H54 (cell line): Measurements from ENCODE around the gene PRPF6.
A peak's percentile ranks its signal among the peaks of the same experiment; 100 is the strongest.

Experiments
- DNase-seq: peaks from one replicate; pipeline ENCODE4 v3.0.0; 2011; ENCODE audit warnings: low spot score, mixed read lengths; ENCODE audit not compliant: insufficient read length
- FAIRE-seq: peaks from 3 replicates; lab custom pipeline; 2011; peaks lifted over from hg19 to GRCh38; lab: Jason Lieb, UNC
- POLR2A ChIP-seq: IDR thresholded peaks from 2 replicates; pipeline ENCODE4 v1.6.1; 2011; ENCODE audit warnings: low read depth, mild to moderate bottlenecking, low read length

The PRPF6 gene

DNA sequence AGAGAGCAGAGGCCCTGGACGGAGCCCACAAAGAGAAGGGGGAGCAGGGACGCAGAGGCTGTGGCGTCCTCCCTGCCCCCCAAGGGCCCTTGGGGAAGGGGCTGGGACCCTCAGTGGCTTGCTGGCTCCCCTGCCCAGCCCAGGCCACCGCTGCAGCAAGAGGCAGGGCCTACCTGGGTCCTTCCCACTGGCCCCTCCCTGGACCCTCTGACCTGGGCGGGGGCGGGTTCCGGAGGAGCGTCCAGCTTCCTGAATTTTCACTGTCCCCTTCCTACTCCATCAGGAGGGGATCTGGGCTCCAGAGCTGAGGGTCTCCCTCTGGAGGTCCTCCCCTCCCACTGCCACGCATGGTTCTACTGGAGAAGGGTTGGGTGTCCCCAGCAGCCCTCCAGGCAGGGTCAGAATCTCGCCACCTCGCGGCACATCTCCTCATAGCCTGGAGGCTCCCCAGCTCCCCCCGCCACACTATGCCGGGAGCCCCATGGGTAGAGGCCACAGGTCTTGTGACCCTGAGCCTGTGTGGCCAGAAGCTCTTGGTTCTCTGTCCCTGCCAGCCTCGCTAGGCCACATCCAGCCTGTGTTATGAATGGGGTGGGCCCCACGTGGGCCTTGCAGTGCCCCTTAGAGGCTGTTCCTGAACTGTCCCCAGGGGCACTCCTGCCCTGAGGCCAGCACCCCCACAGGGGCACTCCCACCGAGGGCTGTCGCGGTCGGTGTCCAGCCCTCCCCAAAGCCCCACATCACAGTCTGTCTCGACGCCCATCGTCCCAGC, 69.5 kb downstream of the PRPF6 start:
- no peak for TF ChIP-seq POLR2A
- no peak for DNase-seq
- FAIRE-seq: no peak

DNA sequence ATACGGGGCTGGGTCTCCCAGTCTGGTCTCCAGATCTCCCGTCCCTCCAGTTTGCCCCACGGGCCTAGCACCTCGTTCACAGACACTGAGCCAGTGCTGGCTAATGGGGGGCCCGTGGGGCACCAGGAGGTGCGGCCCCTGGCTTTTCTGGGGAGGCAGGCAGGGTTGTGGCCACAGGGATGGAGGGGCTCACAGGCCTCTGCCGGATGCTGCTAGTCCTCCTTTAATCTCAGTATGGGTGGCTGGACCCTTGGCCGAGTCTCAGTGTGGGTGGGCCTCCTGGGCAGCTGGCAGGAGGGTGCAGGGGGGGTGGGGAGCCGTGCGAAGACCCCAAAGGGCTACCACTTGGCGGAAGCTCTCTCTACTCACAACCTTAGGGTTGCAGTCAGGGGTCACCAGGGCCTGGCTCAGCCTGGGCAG, 70.1 kb downstream of the PRPF6 start:
- FAIRE-seq (no peak), DNase-seq (no peak)
- TF ChIP-seq POLR2A: no peak

DNA sequence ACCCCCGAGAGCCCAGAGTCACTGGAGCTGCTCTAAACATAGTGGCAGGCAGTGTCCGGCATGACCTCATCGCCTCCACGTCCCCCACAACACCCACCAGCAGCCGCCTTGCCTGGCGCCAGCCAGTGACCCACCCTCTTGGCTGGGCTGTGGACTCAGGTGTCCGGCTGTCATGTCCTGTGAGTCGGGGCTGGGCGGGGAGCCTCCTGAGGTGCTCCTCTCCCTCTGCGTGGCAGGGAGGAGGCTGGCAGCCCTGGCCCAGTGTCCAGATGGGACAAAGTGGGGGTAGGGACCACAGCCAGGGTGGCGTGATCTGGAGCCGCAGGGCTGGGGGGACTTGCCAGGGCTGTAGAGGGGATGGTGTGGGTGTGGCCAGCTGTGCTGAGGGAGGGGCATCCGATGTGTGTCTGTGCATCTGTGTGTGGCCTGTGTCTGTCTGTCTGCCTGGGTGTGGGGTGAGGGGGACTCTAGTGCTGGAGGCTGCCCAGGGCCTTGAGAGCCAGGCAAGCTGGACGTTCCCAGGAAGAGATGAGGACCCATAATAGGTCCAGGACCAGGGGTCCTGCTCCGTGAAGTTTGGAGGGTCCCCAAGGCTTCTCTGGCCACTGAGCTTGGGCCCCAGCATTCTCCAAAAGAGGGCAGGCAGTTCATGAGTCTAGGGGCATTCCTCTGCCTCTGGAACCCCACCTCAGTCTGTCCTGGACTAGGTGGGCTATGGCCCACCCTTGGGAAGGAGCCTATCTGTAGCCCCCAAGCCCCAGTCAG, 70.8 kb downstream of the PRPF6 start:
- TF ChIP-seq POLR2A: no peak
- DNase-seq: no peak
- FAIRE-seq: no peak

DNA sequence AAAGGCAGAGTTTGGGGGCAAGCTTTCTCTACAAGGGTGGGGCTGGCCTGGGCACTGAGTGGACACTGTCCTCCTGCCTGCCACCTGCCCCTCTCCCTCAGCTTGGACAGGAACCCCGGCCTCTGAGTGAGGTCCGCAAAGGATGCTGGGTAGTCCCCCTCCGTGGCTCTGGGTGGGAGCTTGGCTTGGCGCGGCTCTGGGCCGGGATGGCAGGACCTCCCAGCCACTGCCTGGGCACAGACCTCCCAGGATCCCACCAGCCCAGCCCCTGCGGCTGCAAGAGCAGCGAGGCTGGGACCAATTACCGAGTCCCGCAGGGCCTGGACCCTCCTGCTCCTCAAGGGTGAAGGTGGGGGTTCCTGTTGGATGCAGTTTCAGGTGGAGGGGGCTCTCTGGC, 71.4 kb downstream of the PRPF6 start:
- TF ChIP-seq POLR2A: no peak
- no peak for DNase-seq
- FAIRE-seq: no peak

DNA sequence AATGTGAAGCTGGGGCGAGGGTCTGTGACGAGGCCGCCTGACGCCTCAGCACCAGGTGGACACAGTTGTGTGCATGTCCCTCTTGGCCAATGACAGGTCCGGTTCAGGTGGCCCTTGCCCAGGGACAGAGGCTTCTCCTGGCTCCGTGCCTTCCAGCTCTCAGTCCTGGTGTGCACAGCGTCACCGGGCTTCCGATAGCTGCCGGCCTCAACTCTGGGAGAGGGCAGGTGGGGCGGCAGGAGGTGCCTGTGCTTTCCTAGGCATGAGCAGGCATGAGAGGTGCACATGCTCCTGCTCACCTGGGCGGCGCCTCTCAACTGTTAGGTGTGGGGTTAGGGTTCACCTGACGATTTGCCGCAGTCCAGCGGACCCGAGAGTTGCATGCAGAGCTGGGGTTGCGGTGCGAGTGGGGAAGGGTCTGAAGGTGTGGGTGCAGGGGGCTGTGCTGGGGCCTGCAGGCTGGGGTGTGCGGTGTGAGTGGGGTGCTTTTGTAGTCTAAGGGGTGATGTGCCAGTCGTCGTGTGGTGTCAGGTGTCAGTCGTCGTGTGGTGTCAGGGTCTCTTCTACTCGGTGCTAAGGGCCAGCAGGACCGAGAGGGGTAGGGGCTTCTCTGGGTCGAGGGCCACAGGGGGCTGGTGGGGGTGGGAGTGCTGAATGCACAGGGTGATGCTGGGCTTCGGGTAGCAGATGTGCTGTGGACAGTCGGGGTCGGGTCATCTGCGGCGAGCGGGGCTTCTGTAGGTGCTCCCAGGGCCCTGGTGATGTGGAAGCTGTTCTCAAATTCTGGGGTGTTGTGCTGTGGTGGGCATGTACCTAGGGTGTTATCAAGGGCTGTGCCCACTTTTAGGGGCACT, 72.3 kb downstream of the PRPF6 start:
- no peak for DNase-seq
- no peak for TF ChIP-seq POLR2A
- no peak for FAIRE-seq

DNA sequence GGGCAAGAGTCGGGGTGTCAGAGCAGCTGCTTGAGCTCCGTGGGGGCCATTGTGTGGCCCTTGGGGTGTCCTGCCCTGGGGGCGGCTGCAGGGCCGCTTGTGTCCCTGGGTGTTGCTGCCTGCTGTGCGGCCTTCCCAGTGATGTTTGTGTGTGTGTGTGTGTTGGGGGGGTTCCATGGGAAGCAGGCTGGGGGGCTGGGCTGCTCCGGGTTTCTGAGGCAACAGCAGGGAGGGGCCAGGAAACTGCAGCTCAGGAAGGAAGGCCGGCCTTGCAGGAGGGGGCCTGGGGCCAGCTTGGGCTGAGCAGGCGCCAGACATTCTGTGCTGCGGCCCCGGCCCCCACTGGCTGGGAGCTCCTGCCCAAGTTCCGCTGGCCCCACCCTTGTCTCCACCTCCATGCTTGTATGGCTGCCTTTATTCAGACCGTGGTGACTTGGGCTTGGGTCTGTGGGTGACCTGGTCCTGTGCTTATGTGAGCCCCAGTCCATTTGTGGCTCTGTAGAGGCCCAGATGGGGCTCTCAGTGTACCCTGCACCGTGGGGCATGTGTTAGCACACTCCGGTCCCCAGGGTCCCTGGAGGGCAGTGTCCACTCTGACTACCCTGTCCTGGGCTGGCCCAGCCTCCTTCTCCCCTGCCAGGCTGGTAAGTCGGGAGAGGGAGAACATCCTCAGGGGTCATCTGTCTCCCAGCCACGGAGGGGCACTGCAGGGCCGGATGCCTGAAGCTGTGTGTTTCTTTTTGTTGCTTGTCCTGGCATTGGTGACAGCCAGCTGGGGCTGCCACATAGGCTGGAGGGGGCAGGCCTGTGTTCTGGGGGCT, 73.1 kb downstream of the PRPF6 start:
- no peak for DNase-seq
- TF ChIP-seq POLR2A: no peak

DNA sequence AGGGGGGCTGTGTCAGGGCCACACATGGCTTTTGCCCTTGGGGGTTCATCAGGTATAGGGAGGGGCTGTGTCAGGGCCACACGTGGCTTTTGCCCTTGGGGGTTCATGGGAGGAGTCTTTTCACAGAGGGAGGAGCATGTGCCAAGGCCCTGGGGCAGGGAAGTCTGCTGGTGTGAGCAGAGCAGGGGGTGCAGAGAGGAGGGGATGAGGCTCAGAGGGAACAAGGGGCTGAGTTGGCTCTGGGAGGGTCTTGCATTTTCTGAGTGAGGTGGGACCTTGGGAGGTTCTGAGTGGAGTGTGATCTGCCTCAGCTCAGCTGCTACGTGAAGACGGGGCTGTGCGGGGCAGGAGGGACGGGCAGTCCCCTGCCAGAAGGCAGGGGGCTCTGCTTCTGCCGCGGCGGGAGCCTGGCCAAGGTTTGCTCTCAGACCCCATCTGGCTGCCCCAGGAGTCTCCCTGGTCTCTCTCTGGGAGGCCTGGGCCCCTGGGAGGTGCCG, 74.5 kb downstream of the PRPF6 start:
- no peak for TF ChIP-seq POLR2A
- FAIRE-seq (no peak), DNase-seq (no peak)

More for the DNA sequence above, 73.1 kb downstream of the PRPF6 start:
- no peak for FAIRE-seq

DNA sequence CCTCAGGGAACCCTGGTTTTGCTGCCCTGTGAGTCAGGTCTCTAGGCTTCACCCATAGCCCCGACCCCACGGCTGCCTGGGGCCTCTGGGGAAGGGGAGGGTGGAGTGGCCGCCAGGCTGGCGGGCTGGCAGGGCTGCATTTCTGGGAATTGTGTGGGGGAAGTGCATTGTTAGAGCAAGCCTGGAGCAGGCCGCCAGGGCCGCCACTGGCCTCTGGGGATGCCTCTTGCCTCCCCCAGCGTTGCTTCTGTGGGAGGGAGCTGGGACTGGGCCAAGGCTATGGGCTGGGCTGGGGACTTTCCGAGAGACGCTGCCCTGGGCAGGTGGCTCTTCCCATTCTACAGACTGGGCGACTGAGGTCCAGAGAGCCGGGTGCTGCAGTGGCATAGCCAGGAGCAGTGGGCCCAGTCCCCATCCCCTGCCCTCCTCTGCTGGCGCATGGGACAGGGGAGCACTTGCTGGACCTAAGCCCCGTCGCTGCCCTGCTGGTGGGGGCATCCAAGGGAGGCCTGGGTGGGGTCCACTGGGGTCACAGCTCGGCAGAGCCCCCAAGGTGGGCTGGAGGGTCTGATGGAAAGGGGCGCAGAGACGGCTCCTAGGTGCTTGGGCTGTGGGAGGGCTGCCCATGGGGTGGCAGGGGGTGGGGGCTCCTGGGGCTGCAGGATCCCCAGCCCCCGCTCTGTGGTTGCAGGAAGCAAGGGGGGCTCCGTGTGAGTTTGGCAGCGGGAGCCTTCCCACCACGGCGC, 75.1 kb downstream of the PRPF6 start:
- TF ChIP-seq POLR2A: no peak
- no peak for FAIRE-seq
- DNase-seq: no peak

DNA sequence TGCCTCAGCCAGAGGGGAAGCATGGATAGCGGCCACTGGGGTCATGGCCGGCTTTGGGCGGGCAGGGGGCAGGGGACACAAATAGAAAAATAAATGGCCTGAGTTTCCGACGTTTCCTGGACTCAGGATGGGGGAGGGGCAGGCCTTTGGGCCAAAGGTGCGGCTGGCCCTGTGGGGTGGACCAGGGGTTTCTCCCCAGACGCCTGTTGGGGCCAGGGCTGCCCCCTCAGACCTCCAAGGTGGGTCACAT, 75.6 kb downstream of the PRPF6 start:
- DNase-seq (no peak), FAIRE-seq (no peak)
- TF ChIP-seq POLR2A: no peak

DNA sequence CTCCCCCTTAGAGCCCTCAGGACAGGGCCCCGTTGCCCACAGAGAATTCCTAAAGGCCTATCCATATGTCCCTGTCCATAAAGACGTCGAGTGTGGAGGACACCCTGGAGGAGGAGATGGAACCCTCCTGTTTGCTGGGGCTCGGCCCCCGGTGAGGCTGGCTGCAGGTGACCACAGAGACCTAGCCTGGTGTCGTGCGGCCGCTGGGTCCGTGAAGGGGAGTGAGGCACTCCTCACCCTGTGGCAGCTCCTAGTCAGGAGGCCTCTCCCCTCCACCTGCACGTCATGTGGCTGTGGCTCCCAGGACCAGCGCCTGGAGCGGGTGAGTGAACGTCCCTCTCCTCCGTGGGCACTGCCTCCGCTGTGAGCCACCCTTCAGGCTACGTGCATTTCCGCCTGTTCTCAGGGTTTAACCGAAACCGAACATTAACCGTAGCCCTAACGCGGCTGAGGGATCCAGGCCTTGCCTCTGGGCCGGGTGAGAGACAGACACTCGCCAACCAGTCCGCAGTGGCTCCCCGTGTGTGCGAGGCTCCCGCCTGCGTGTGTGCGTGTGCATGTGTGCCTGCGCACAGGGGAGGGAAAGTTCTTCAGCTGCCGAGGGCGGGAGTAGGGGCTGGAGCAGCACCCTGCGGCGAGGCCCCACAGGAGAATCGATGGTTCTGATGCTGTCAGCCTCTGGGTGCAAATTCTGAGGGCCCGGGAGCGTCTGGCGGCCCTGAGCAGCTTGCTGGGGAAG, 76.1 kb downstream of the PRPF6 start:
- FAIRE-seq: no peak

DNA sequence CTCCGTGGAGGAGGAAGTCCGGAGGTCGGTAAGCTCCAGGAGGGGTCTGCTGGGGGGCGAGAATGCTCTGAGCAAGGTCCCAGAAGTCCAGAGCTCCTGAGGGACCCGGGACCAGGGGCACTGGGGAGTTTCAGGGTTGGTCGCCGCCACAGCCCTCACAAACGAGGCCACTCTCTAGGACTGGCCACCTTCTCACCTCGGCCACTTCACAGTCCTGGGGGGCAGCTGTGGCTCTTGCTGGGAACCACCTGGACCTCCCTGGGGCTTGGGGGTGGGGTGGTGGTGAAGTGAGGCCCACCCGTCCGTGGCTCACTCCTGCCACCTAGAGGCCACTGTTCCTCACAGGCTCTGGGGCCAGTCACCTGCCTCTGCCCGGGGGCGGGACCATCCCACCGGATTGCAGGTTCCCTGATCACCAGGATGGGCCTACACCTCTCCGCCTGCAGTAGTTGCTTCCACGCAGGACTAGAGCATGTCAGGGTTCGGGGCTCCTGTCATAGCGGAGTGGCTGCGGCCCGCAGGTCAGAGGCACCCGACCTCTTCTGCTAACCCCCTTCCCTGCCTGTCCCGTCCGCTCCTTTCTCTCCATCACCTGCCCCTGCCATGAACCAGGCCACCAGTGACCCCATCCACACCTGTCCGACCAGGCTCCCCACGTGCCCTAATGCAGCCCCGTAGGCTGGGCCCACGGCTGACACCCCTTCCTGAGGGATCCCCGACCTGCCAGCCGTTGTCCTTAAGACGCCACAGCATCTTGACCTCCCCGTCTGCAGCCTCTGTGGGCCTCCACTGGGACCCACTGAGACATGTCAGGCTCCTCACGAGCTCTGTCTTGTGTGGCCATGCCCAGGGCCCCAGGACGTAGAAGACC, 76.9 kb downstream of the PRPF6 start:
- DNase-seq (peak; percentile 83), FAIRE-seq (no peak)
- no peak for TF ChIP-seq POLR2A

More for the DNA sequence above, 76.1 kb downstream of the PRPF6 start:
- no peak for TF ChIP-seq POLR2A
- DNase-seq: no peak
